ENCODE measurements around the gene L2HGDH. TPM values are rescaled to one million over a fixed set of nuclear protein-coding genes. Genes with fewer than 3 reads are reported as not detected.

The L2HGDH gene
- polyA plus RNA-seq, 1 of the 3 experiments (the other 2 are of a cell fraction) = 8.4 TPM

GRCh38 chr14:50215416-50215815 lies 96.6 kb downstream of the L2HGDH start:
- H3F3A ChIP-seq (replicated peaks; ENCODE audit: insufficient read depth) = no peaks in the 10 kb centered on the region
- POLR2A ChIA-PET = no interaction called here
- H2AFZ ChIP-seq (ENCODE audit: low read depth) = no peak overlapping the region
- TF ChIP-seq RFX5 (IDR thresholded peaks at IDR 0.05; ENCODE audit: low read length) = no peak
- no peak for TF ChIP-seq JUND (IDR thresholded peaks at IDR 0.05)
- no peak for TF ChIP-seq EP300 (IDR thresholded peaks at IDR 0.05; ENCODE audit: borderline replicate concordance in 1 of 2, low read depth in 1 of 2, low read length in 1 of 2)
- TF ChIP-seq MAX (IDR thresholded peaks at IDR 0.05; ENCODE audit: low read depth) = no peak
- no peak for TF ChIP-seq RXRA (IDR thresholded peaks at IDR 0.05; ENCODE audit: borderline replicate concordance, low read depth)
- CTCF ChIA-PET = no interaction called here
- H3K4me3 ChIP-seq (ENCODE audit: low read depth in 2 of 2, low read length in 1 of 2) = no peak overlapping the region
- H3K9ac ChIP-seq = no peak overlapping the region
- no peak for DNase-seq
- no peaks in the 10 kb centered on the region for H3K27me3 ChIP-seq (ENCODE audit: insufficient read depth)
- peaks cover 100% of the 10 kb centered on the region for H3K79me2 ChIP-seq (ENCODE audit: insufficient read depth)
- H3K4me1 ChIP-seq (ENCODE audit: control insufficient read depth in 1 of 2, insufficient read depth in 2 of 2, low read depth in 1 of 2, low read length in 1 of 2) = no peaks in the 10 kb centered on the region
- no peaks in the 10 kb centered on the region for H3K9me2 ChIP-seq
- H3K9me3 ChIP-seq = no peaks in the 10 kb centered on the region
- no peak overlapping the region for H3K4me2 ChIP-seq
- peaks cover 0 to 12% of the 10 kb centered on the region in 2 experiments for H3K36me3 ChIP-seq (replicated peaks in 1 of 2; ENCODE audit: control insufficient read depth in 1 of 2, insufficient read depth in 2 of 2, low read length in 1 of 2)
- no peak overlapping the region for H3K27ac ChIP-seq (ENCODE audit: low read depth in 2 of 2, low read length in 1 of 2)
- H4K20me1 ChIP-seq (ENCODE audit: insufficient read depth) = peaks cover 63% of the 10 kb centered on the region
- 95% methylated on average over 2 of the region's 2 CpGs for WGBS (ENCODE audit: low lambda C conversion rate)

- no peak overlapping the region for H3K4me2 ChIP-seq
- H4K20me1 ChIP-seq (ENCODE audit: insufficient read depth) = peaks cover 55% of the 10 kb centered on the region
- no peak overlapping the region for H3K9ac ChIP-seq
- CTCF ChIA-PET = interaction anchor here (1.2 kb wide), 1 partner anchor 107 kb away, joined by 4 read pairs; no protein-coding TSS in a partner anchor
- no peaks in the 10 kb centered on the region for H3K9me2 ChIP-seq
- H3K79me2 ChIP-seq (ENCODE audit: insufficient read depth) = peaks cover 100% of the 10 kb centered on the region
- WGBS (ENCODE audit: low lambda C conversion rate) = 85% methylated on average over 2 of the region's 2 CpGs
- H2AFZ ChIP-seq (ENCODE audit: low read depth) = no peak overlapping the region
- H3K27me3 ChIP-seq (ENCODE audit: insufficient read depth) = no peaks in the 10 kb centered on the region
- peaks cover 0 to 12% of the 10 kb centered on the region in 2 experiments for H3K36me3 ChIP-seq (replicated peaks in 1 of 2; ENCODE audit: control insufficient read depth in 1 of 2, insufficient read depth in 2 of 2, low read length in 1 of 2)
- POLR2A ChIA-PET = interaction anchor here (0.7 kb wide), 1 partner anchor 11 kb away, joined by 3 read pairs; no protein-coding TSS in a partner anchor
- H3K4me1 ChIP-seq (ENCODE audit: control insufficient read depth in 1 of 2, insufficient read depth in 2 of 2, low read depth in 1 of 2, low read length in 1 of 2) = no peaks in the 10 kb centered on the region
- no peaks in the 10 kb centered on the region for H3F3A ChIP-seq (replicated peaks; ENCODE audit: insufficient read depth)
- H3K4me3 ChIP-seq (ENCODE audit: low read depth in 2 of 2, low read length in 1 of 2) = no peak overlapping the region
- no peak for DNase-seq
- H3K27ac ChIP-seq (ENCODE audit: low read depth in 2 of 2, low read length in 1 of 2) = no peak overlapping the region
- H3K9me3 ChIP-seq = no peaks in the 10 kb centered on the region
- TF ChIP-seq YY1 (IDR thresholded peaks at IDR 0.05; ENCODE audit: low read depth) (no peak), SMC3 (IDR thresholded peaks at IDR 0.05; ENCODE audit: low read depth, low read length) (no peak), TAF1 (IDR thresholded peaks at IDR 0.05; ENCODE audit: borderline replicate concordance, low read depth, low read length) (no peak), FOXM1 (IDR thresholded peaks at IDR 0.05; ENCODE audit: low read depth) (no peak), JUND (IDR thresholded peaks at IDR 0.05) (no peak), IRF3 (IDR thresholded peaks at IDR 0.05; ENCODE audit: low read depth, low read length) (no peak), GATA2 (CRISPR knock-in tag; IDR thresholded peaks at IDR 0.05) (no peak), EP300 (IDR thresholded peaks at IDR 0.05; ENCODE audit: borderline replicate concordance in 1 of 2, low read depth in 1 of 2, low read length in 1 of 2) (no peak)
These were observed 98.2 kb downstream of the L2HGDH start for GRCh38 chr14:50213795-50214194.

- Histone ChIP-seq H3K27ac (ENCODE audit: low read depth in 2 of 2, low read length in 1 of 2) (no peak overlapping the region), H3K4me2 (no peak overlapping the region), H2AFZ (ENCODE audit: low read depth) (no peak overlapping the region), H3K9ac (no peak overlapping the region), H3K4me1 (ENCODE audit: control insufficient read depth in 1 of 2, insufficient read depth in 2 of 2, low read depth in 1 of 2, low read length in 1 of 2) (no peaks in the 10 kb centered on the region), H3K27me3 (ENCODE audit: insufficient read depth) (no peaks in the 10 kb centered on the region), H3K36me3 (replicated peaks in 1 of 2; ENCODE audit: control insufficient read depth in 1 of 2, insufficient read depth in 2 of 2, low read length in 1 of 2) (peaks cover 0 to 12% of the 10 kb centered on the region in 2 experiments), H4K20me1 (ENCODE audit: insufficient read depth) (peaks cover 45% of the 10 kb centered on the region), H3K79me2 (ENCODE audit: insufficient read depth) (peaks cover 100% of the 10 kb centered on the region), H3K4me3 (ENCODE audit: low read depth in 2 of 2, low read length in 1 of 2) (no peak overlapping the region), H3F3A (replicated peaks; ENCODE audit: insufficient read depth) (peaks cover 3% of the 10 kb centered on the region), H3K9me3 (no peaks in the 10 kb centered on the region), H3K9me2 (no peaks in the 10 kb centered on the region)
- DNase-seq = no peak
- TF ChIP-seq RXRA (IDR thresholded peaks at IDR 0.05; ENCODE audit: borderline replicate concordance, low read depth) = no peak
- TF ChIP-seq USF2 (IDR thresholded peaks at IDR 0.05; ENCODE audit: borderline replicate concordance, low read depth, low read length) = no peak
- TF ChIP-seq FOSL2 (IDR thresholded peaks at IDR 0.05; ENCODE audit: borderline replicate concordance, low read depth) = no peak
- no peak for TF ChIP-seq GATA2 (CRISPR knock-in tag; IDR thresholded peaks at IDR 0.05)
- no peak for TF ChIP-seq CHD2 (IDR thresholded peaks at IDR 0.05; ENCODE audit: low read length, partially characterized antibody)
- no peak for TF ChIP-seq EP300 (IDR thresholded peaks at IDR 0.05; ENCODE audit: borderline replicate concordance in 1 of 2, low read depth in 1 of 2, low read length in 1 of 2)
- no peak for TF ChIP-seq ZBTB33 (IDR thresholded peaks at IDR 0.05; ENCODE audit: borderline replicate concordance, low read depth)
- ChIA-PET CTCF (no interaction called here), POLR2A (interaction anchor here (0.5 kb wide), 1 partner anchor 399 kb away, joined by 3 read pairs; no protein-coding TSS in a partner anchor)
- 64% methylated on average over 3 of the region's 3 CpGs for WGBS (ENCODE audit: low lambda C conversion rate)
These were observed 99.3 kb downstream of the L2HGDH start for GRCh38 chr14:50212726-50213125.
